Mesodermal cell (in vitro differentiated cells): Measurements from ENCODE around the gene TTC23L.
"Not testable (repeated sequence)": the region's sequence is repeated elsewhere in the genome, so short reads cannot be mapped to it uniquely, and the experiment has no call there.

Source experiments
- H3K27ac ChIP-seq: 2 replicates; pipeline ENCODE4 v1.7.0; 2013; ENCODE audit warnings: mild to moderate bottlenecking, low read depth, low read length, moderate library complexity; ENCODE audit not compliant: severe bottlenecking
- H3K36me3 ChIP-seq: 2 replicates; pipeline ENCODE4 v1.7.1; 2013; ENCODE audit warnings: mild to moderate bottlenecking, low read length, moderate library complexity; ENCODE audit not compliant: control insufficient read depth, insufficient read depth
- H3K4me1 ChIP-seq: one replicate; pipeline ENCODE4 v1.7.1; 2013; ENCODE audit warnings: mild to moderate bottlenecking, low read length; ENCODE audit not compliant: insufficient read depth, control insufficient read depth, poor library complexity, severe bottlenecking
- H3K4me3 ChIP-seq: 2 replicates; pipeline ENCODE4 v1.7.0; 2013; ENCODE audit warnings: low read length, control low read depth, mild to moderate bottlenecking; ENCODE audit not compliant: insufficient read depth, poor library complexity, severe bottlenecking; ENCODE audit errors: extremely low read depth
- H3K9me3 ChIP-seq: 2 replicates; pipeline ENCODE4 v1.7.1; 2013; ENCODE audit warnings: mild to moderate bottlenecking, low read length, moderate library complexity; ENCODE audit not compliant: control insufficient read depth
- WGBS, 2 experiments: methylation state at CpG; one replicate each; pipeline ENCODE4 v1.1.5; 2013; ENCODE audit warnings: missing lambda C conversion rate in 2 of 2; ENCODE audit not compliant: insufficient coverage in 2 of 2; 5-methylcytosine and 5-hydroxymethylcytosine counted together

Gene TTC23L

GRCh38 chr5:34919077-34919476 is 80.1 kb downstream of the TTC23L start:
- Histone ChIP-seq H3K4me1 (peaks cover 5% of the 10 kb centered on the region), H3K27ac (no peak overlapping the region), H3K9me3 (no peaks in the 10 kb centered on the region), H3K36me3 (peaks cover 34% of the 10 kb centered on the region), H3K4me3 (no peak overlapping the region)
- no CpG with 5 or more reads among the region's 4 CpGs for WGBS, 2 experiments

- Histone ChIP-seq H3K36me3 (peaks cover 58% of the 10 kb centered on the region), H3K27ac (peak overlapping the region; percentile 54)
- H3K4me3 ChIP-seq, H3K4me1 ChIP-seq, H3K9me3 ChIP-seq: not testable (repeated sequence)
- 83 to 95% methylated on average over 5 to 8 of the region's 9 CpGs for WGBS, 2 experiments
These were observed 84.3 kb downstream of the TTC23L start for GRCh38 chr5:34923256-34923655.

GRCh38 chr5:34923694-34924461 is 84.9 kb downstream of the TTC23L start:
- Histone ChIP-seq H3K9me3 (no peaks in the 10 kb centered on the region), H3K4me1 (peaks cover 5% of the 10 kb centered on the region), H3K27ac (peak overlapping the region; percentile 54), H3K4me3 (no peak overlapping the region), H3K36me3 (peaks cover 53% of the 10 kb centered on the region)
- 72 to 100% methylated on average over 1 to 2 of the region's 3 CpGs for WGBS, 2 experiments

GRCh38 chr5:34924462-34924765 is 85.5 kb downstream of the TTC23L start:
- H3K9me3 ChIP-seq: no peaks in the 10 kb centered on the region
- H3K36me3 ChIP-seq: peaks cover 50% of the 10 kb centered on the region
- H3K27ac ChIP-seq: no peak overlapping the region
- no peak overlapping the region for H3K4me3 ChIP-seq
- H3K4me1 ChIP-seq: peaks cover 5% of the 10 kb centered on the region

GRCh38 chr5:34926318-34926888 is 87.4 kb downstream of the TTC23L start:
- Histone ChIP-seq H3K9me3 (no peaks in the 10 kb centered on the region), H3K27ac (no peak overlapping the region), H3K36me3 (peaks cover 40% of the 10 kb centered on the region), H3K4me3 (no peak overlapping the region), H3K4me1 (peaks cover 8% of the 10 kb centered on the region)
- 80% methylated on average over 1 of the region's 3 CpGs; no CpG with 5 or more reads in 1 of the 2 experiments for WGBS, 2 experiments

- Histone ChIP-seq H3K9me3 (no peaks in the 10 kb centered on the region), H3K4me3 (no peak overlapping the region), H3K36me3 (peaks cover 33% of the 10 kb centered on the region), H3K27ac (no peak overlapping the region), H3K4me1 (peaks cover 13% of the 10 kb centered on the region)
- 86 to 90% methylated on average over 2 to 5 of the region's 5 CpGs for WGBS, 2 experiments
These were observed 88.8 kb downstream of the TTC23L start for GRCh38 chr5:34927785-34928184.

- Histone ChIP-seq H3K9me3 (no peaks in the 10 kb centered on the region), H3K36me3 (peaks cover 31% of the 10 kb centered on the region), H3K4me3 (no peak overlapping the region), H3K4me1 (peaks cover 13% of the 10 kb centered on the region), H3K27ac (no peak overlapping the region)
- 100% methylated on average over 1 of the region's 5 CpGs for WGBS, 2 experiments
These were observed 89.3 kb downstream of the TTC23L start for GRCh38 chr5:34928267-34928666.

GRCh38 chr5:34929134-34929719 is 90.3 kb downstream of the TTC23L start, which contains the start of gene DNAJC21:
TSS of gene DNAJC21 (plus strand) at chr5:34929559. CDS start at chr5:34929820, 261 bp downstream.
- no peaks in the 10 kb centered on the region for H3K9me3 ChIP-seq
- H3K4me3 ChIP-seq: peak within 1 kb of the TSS; percentile 84
- peak within 1 kb of the TSS; percentile 89 for H3K27ac ChIP-seq
- H3K4me1 ChIP-seq: peaks cover 8% of the 10 kb centered on the region
- WGBS, 2 experiments: 0 to 1% methylated on average over 27 to 33 of the region's 63 CpGs
- peaks cover 41% of the 10 kb centered on the region for H3K36me3 ChIP-seq

GRCh38 chr5:34929720-34930461 is 90.9 kb downstream of the TTC23L start:
- peaks cover 40% of the 10 kb centered on the region for H3K36me3 ChIP-seq
- H3K4me3 ChIP-seq: peak overlapping the region; percentile 84
- no peaks in the 10 kb centered on the region for H3K9me3 ChIP-seq

GRCh38 chr5:34930462-34930844 is 91.5 kb downstream of the TTC23L start:
- 0 to 10% methylated on average over 1 to 2 of the region's 3 CpGs for WGBS, 2 experiments
- peaks cover 11% of the 10 kb centered on the region for H3K4me1 ChIP-seq
- H3K9me3 ChIP-seq: no peaks in the 10 kb centered on the region
- H3K27ac ChIP-seq: peak overlapping the region; percentile 89
- peaks cover 40% of the 10 kb centered on the region for H3K36me3 ChIP-seq
- H3K4me3 ChIP-seq: peak overlapping the region; percentile 84

More at GRCh38 chr5:34929720-34930461, 90.9 kb downstream of the TTC23L start:
- WGBS, 2 experiments: 0% methylated on average over 48 to 51 of the region's 70 CpGs
- Histone ChIP-seq H3K27ac (peak overlapping the region; percentile 89), H3K4me1 (peaks cover 10% of the 10 kb centered on the region)
